H9 (cell line): Measurements from ENCODE around the gene ANO10. TPM values are rescaled to one million over a fixed set of nuclear protein-coding genes. Genes with fewer than 3 reads are reported as not detected.

Experiments used
- DNase-seq: peaks from one replicate; pipeline ENCODE4 v3.0.0-alpha.2; 2017
- H2AFZ ChIP-seq: one replicate; pipeline ENCODE4 v1.6.1; 2013; ENCODE audit warnings: mild to moderate bottlenecking, low read length, control low read depth, moderate library complexity
- H2AK5ac ChIP-seq: 2 replicates; pipeline ENCODE4 v1.6.1; 2013; ENCODE audit warnings: low read length, control low read depth, mixed read lengths; ENCODE audit not compliant: insufficient read length
- H2BK120ac ChIP-seq: one replicate; pipeline ENCODE4 v1.6.1; 2013; ENCODE audit warnings: low read depth, mild to moderate bottlenecking, low read length, control low read depth, inconsistent platforms; ENCODE audit not compliant: poor library complexity, severe bottlenecking
- H2BK12ac ChIP-seq: 2 replicates; pipeline ENCODE4 v1.6.1; 2013; ENCODE audit warnings: low read length, control low read depth, mixed read lengths, low read depth; ENCODE audit not compliant: insufficient read length
- H2BK15ac ChIP-seq: 2 replicates; pipeline ENCODE4 v1.6.1; 2013; ENCODE audit warnings: low read depth, low read length, control low read depth
- H2BK20ac ChIP-seq: one replicate; pipeline ENCODE4 v1.6.1; 2013; ENCODE audit warnings: low read depth, mild to moderate bottlenecking, low read length, control low read depth, inconsistent platforms; ENCODE audit not compliant: poor library complexity, severe bottlenecking
- H2BK5ac ChIP-seq: 2 replicates; pipeline ENCODE4 v1.6.1; 2013; ENCODE audit warnings: low read length, control low read depth, mixed read lengths; ENCODE audit not compliant: insufficient read length
- H3K14ac ChIP-seq: 2 replicates; pipeline ENCODE4 v1.6.1; 2013; ENCODE audit warnings: low read length, control low read depth; ENCODE audit not compliant: insufficient read depth
- H3K18ac ChIP-seq: 2 replicates; pipeline ENCODE4 v1.6.1; 2013; ENCODE audit warnings: low read depth, mild to moderate bottlenecking, mixed read lengths, low read length, control low read depth; ENCODE audit not compliant: insufficient read length
- H3K23ac ChIP-seq: 2 replicates; pipeline ENCODE4 v1.6.1; 2013; ENCODE audit warnings: low read length, control low read depth, mixed read lengths, low read depth; ENCODE audit not compliant: insufficient read length
- H3K23me2 ChIP-seq: 2 replicates; pipeline ENCODE4 v1.6.1; 2013; ENCODE audit warnings: low read depth, mild to moderate bottlenecking, mixed read lengths, low read length, control low read depth; ENCODE audit not compliant: insufficient read length, poor library complexity, severe bottlenecking
- H3K27ac ChIP-seq: 2 replicates; pipeline ENCODE4 v1.5.1; 2013; ENCODE audit warnings: low read length, control low read depth, mixed read lengths, low read depth; ENCODE audit not compliant: insufficient read length
- H3K27me3 ChIP-seq: 2 replicates; pipeline ENCODE4 v1.6.1; 2013; ENCODE audit warnings: low read length, control low read depth, inconsistent platforms; ENCODE audit not compliant: insufficient read depth
- H3K4ac ChIP-seq: 2 replicates; pipeline ENCODE4 v1.6.1; 2013; ENCODE audit warnings: low read depth, mild to moderate bottlenecking, control low read depth, inconsistent platforms, low read length, moderate library complexity
- H3K4me1 ChIP-seq: 2 replicates; pipeline ENCODE4 v1.6.1; 2013; ENCODE audit warnings: low read length, control low read depth, inconsistent platforms; ENCODE audit not compliant: insufficient read depth
- H3K4me2 ChIP-seq: 2 replicates; pipeline ENCODE4 v1.6.1; 2013; ENCODE audit warnings: low read length, control low read depth, mixed read lengths; ENCODE audit not compliant: insufficient read length, insufficient read depth
- H3K56ac ChIP-seq: 2 replicates; pipeline ENCODE4 v1.6.1; 2013; ENCODE audit warnings: low read depth, mild to moderate bottlenecking, mixed read lengths, low read length, control low read depth; ENCODE audit not compliant: insufficient read length
- H3K79me1 ChIP-seq: 2 replicates; pipeline ENCODE4 v1.6.1; 2013; ENCODE audit warnings: low read depth, mild to moderate bottlenecking, moderate library complexity, low read length, control low read depth, inconsistent platforms; ENCODE audit not compliant: insufficient read depth, poor library complexity, severe bottlenecking
- H3K79me2 ChIP-seq: 2 replicates; pipeline ENCODE4 v1.6.1; 2013; ENCODE audit warnings: low read length, control low read depth, inconsistent platforms; ENCODE audit not compliant: insufficient read depth
- H3K9ac ChIP-seq: 2 replicates; pipeline ENCODE4 v1.6.1; 2013; ENCODE audit warnings: low read length, control low read depth, mixed read lengths; ENCODE audit not compliant: insufficient read length; ENCODE audit errors: extremely low read depth
- H3K9me3 ChIP-seq: one replicate; pipeline ENCODE4 v1.6.1; 2013; ENCODE audit warnings: low read depth, low read length, inconsistent platforms; ENCODE audit not compliant: control insufficient read depth
- H3T11ph ChIP-seq: one replicate; pipeline ENCODE4 v1.6.1; 2013; ENCODE audit warnings: mild to moderate bottlenecking, low read length, control low read depth, inconsistent platforms
- H4K20me1 ChIP-seq: one replicate; pipeline ENCODE4 v1.6.1; 2013; ENCODE audit not compliant: control insufficient read depth, insufficient read length, insufficient read depth
- H4K5ac ChIP-seq: 2 replicates; pipeline ENCODE4 v1.6.1; 2013; ENCODE audit warnings: low read depth, mild to moderate bottlenecking, mixed read lengths, low read length, control low read depth; ENCODE audit not compliant: insufficient read length
- H4K8ac ChIP-seq: replicated peaks from 2 replicates; pipeline ENCODE4 v1.6.1; 2013; ENCODE audit warnings: low read length, control low read depth, mixed read lengths, low read depth; ENCODE audit not compliant: insufficient read length
- H4K91ac ChIP-seq: 2 replicates; pipeline ENCODE4 v1.6.1; 2013; ENCODE audit warnings: low read depth, mild to moderate bottlenecking, moderate library complexity, mixed read lengths, low read length, control low read depth; ENCODE audit not compliant: insufficient read length
- H3K27ac Mint-ChIP-seq, 3 experiments: 2 replicates in 2 of 3; 3 replicates in 1 of 3; pipeline ENCODE4 v1.8.0; 2020 to 2021; ENCODE audit warnings: mixed read lengths in 3 of 3, mild to moderate bottlenecking in 1 of 3, moderate library complexity in 1 of 3
- H3K27me3 Mint-ChIP-seq: 2 replicates; pipeline ENCODE4 v1.8.0; 2021; ENCODE audit warnings: low read depth, mild to moderate bottlenecking, moderate library complexity, mixed read lengths
- H3K36me3 Mint-ChIP-seq, 3 experiments: 2 replicates in 2 of 3; 3 replicates in 1 of 3; pipeline ENCODE4 v1.8.0; 2020 to 2021; ENCODE audit warnings: low read depth in 3 of 3, mixed read lengths in 3 of 3; ENCODE audit not compliant: insufficient read depth in 1 of 3
- H3K4me1 Mint-ChIP-seq, 2 experiments: 2 replicates each; pipeline ENCODE4 v1.8.0; 2020; ENCODE audit warnings: mixed read lengths in 2 of 2
- H3K4me3 Mint-ChIP-seq, 2 experiments: 2 replicates in 1 of 2; 3 replicates in 1 of 2; pipeline ENCODE4 v1.8.0; 2020 to 2021; ENCODE audit warnings: mild to moderate bottlenecking in 2 of 2, mixed read lengths in 2 of 2, moderate library complexity in 1 of 2
- H3K9me3 Mint-ChIP-seq, 2 experiments: 2 replicates in 1 of 2; 3 replicates in 1 of 2; pipeline ENCODE4 v1.8.0; 2020; ENCODE audit warnings: mild to moderate bottlenecking in 2 of 2, mixed read lengths in 2 of 2, moderate library complexity in 1 of 2
- WGBS: extraction: QIAGEN DNeasy Blood & Tissue Kit; methylation state at CpG from one replicate; pipeline ENCODE4 v1.1.7; 2013; ENCODE audit warnings: missing lambda C conversion rate, low lambda C conversion rate, mixed read lengths; ENCODE audit not compliant: insufficient read length; ENCODE audit errors: extremely low coverage; 5-methylcytosine and 5-hydroxymethylcytosine counted together
- total RNA-seq: library from RNA; stranded (reverse); gene quantifications from 2 replicates; pipeline ENCODE4 v1.2.1, GENCODE V29; 2021
- TF ChIP-seq, protein P1 (sequence below): fragments of 200-600 bp; sonication (generic); conservative IDR thresholded peaks from 3 replicates; pipeline ENCODE4 v1.8.0; 2021; ENCODE audit warnings: antibody characterized with exemption, mild to moderate bottlenecking

The ANO10 gene
- total RNA-seq, 1 experiment from 2014 or later: 38.7 TPM

GRCh38 chr3:43372809-43373559, 248.8 kb downstream of the ANO10 start:
- Histone ChIP-seq H4K91ac (no peak overlapping the region), H3K9me3 (no peaks in the 10 kb centered on the region), H3K56ac (no peak overlapping the region), H3K23ac (no peak overlapping the region), H3K79me1 (no peaks in the 10 kb centered on the region), H4K5ac (no peak overlapping the region), H3K9ac (no peak overlapping the region), H3K27ac (no peak overlapping the region), H3K4ac (no peak overlapping the region), H4K8ac (no peak overlapping the region), H3K4me2 (no peak overlapping the region), H3K27me3 (no peaks in the 10 kb centered on the region), H3K23me2 (no peaks in the 10 kb centered on the region), H2AFZ (no peak overlapping the region), H2BK12ac (no peak overlapping the region), H3K18ac (no peak overlapping the region), H2BK120ac (no peak overlapping the region), H2AK5ac (no peak overlapping the region), H3K4me1 (peaks cover 7% of the 10 kb centered on the region; the same call in 1 of the 2 replicates), H2BK15ac (no peak overlapping the region), H2BK20ac (no peak overlapping the region), H4K20me1 (no peaks in the 10 kb centered on the region), H3K79me2 (no peaks in the 10 kb centered on the region), H3T11ph (no peak overlapping the region), H3K14ac (no peak overlapping the region), H2BK5ac (no peak overlapping the region)
- Mint-ChIP-seq H3K4me3 (peak overlapping the region in 1 of 2 experiments; percentile 4; a peak in 1 of 5 replicates), H3K36me3 (no peaks in the 10 kb centered on the region), H3K27ac (peak overlapping the region; percentile 69 to 97 (median 95)), H3K4me1 (peaks cover 28 to 31% of the 10 kb centered on the region in 2 experiments), H3K9me3 (no peaks in the 10 kb centered on the region; a peak in 1 of 5 replicates), H3K27me3 (no peaks in the 10 kb centered on the region)
- no CpG with 5 or more reads among the region's 11 CpGs for WGBS
- peak; percentile 66 for DNase-seq
- TF ChIP-seq, protein P1, sequence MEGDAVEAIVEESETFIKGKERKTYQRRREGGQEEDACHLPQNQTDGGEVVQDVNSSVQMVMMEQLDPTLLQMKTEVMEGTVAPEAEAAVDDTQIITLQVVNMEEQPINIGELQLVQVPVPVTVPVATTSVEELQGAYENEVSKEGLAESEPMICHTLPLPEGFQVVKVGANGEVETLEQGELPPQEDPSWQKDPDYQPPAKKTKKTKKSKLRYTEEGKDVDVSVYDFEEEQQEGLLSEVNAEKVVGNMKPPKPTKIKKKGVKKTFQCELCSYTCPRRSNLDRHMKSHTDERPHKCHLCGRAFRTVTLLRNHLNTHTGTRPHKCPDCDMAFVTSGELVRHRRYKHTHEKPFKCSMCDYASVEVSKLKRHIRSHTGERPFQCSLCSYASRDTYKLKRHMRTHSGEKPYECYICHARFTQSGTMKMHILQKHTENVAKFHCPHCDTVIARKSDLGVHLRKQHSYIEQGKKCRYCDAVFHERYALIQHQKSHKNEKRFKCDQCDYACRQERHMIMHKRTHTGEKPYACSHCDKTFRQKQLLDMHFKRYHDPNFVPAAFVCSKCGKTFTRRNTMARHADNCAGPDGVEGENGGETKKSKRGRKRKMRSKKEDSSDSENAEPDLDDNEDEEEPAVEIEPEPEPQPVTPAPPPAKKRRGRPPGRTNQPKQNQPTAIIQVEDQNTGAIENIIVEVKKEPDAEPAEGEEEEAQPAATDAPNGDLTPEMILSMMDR: no peak
